ENCODE measurements around the gene KLF2. TPM values are rescaled to one million over a fixed set of nuclear protein-coding genes. Genes with fewer than 3 reads are reported as not detected.

The KLF2 gene
- total and polyA plus RNA-seq, 2 of the 13 experiments (the other 11 are each of a cell fraction or from before 2014, with no cell fraction given), result not detected

DNA sequence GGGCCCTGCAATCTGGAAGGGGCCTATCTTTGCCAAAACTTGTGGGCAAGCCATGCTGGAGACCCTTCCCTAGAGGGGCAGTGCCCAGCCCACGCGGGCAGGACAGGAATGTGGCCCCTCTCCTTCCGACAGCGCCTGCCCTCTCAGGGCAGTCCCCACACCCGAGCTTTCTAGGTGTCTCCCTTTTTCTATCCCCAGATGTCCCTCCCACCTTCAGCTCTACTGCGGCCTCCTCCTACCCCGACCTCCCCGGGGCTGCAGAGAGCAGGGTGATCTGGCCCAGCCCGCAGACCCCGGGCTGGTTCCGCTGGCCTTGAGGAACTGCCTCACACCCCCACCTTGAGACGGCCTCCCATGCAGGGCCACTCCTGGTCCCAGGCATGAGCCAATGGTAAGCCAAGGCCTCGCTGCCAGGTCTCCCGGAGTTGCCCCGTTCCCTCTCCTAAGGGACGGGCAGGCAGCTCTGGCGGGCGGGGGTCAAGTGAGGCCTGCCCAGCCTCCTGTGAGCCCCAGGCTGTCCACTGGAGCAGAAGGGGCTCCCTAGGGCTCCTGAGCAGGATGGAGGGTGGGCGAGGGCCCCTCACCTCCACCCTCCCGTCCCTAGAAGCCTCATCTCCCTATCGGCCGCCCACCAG lies 39.7 kb downstream of the KLF2 start:
- peaks cover 23% of the 10 kb centered on the region for H3K4me1 ChIP-seq (ENCODE audit: insufficient read depth, low read length)
- no peak for FAIRE-seq
- WGBS (ENCODE audit: low lambda C conversion rate), result 90% methylated on average over 14 of the region's 22 CpGs
- peak; percentile 22; the same call in 2 of the 3 replicates for ATAC-seq
- CTCF ChIA-PET (ENCODE audit: low intra/inter-chr PET ratio, low total read pairs), result no interaction called here
- no peak overlapping the region for H3K4me2 ChIP-seq (ENCODE audit: low read depth, low read length)
- H3K79me2 ChIP-seq (ENCODE audit: insufficient read depth, low read length), result no peaks in the 10 kb centered on the region
- POLR2A ChIA-PET, result no interaction called here
- no peaks in the 10 kb centered on the region for H3K27me3 ChIP-seq (ENCODE audit: control insufficient read depth in 1 of 2, insufficient read depth in 2 of 2, low read length in 2 of 2)
- no peak for DNase-seq (ENCODE audit: low spot score)
- H2AFZ ChIP-seq (ENCODE audit: low read length), result no peak overlapping the region
- no peak overlapping the region for H3K9ac ChIP-seq (ENCODE audit: insufficient read depth, low read depth, low read length)
- H3K27ac ChIP-seq (ENCODE audit: extremely low read length, insufficient read depth, low read length), result no peak overlapping the region
- intact Hi-C loops (cut with micrococcal nuclease; ENCODE audit: unreplicated experiment), result no loop called here
- H4K20me1 ChIP-seq (ENCODE audit: insufficient read depth, low read length), result no peaks in the 10 kb centered on the region
- BruUV-seq (replicated peaks), result no TSS peak
- no peak overlapping the region for H3K4me3 ChIP-seq (replicated peaks in 1 of 3; ENCODE audit: insufficient read depth in 1 of 3, low read depth in 2 of 3, low read length in 3 of 3)
- peaks cover 0 to 14% of the 10 kb centered on the region in 2 experiments; a peak in 1 of 5 replicates for H3K36me3 ChIP-seq (replicated peaks in 1 of 2; ENCODE audit: control insufficient read depth in 1 of 2, insufficient read depth in 2 of 2, low read length in 2 of 2)
- H3K9me3 ChIP-seq (ENCODE audit: low read length), result no peaks in the 10 kb centered on the region
- in situ Hi-C loops (cut with HindIII; ENCODE audit: extremely low pct_ligation_motif_present, low pct_unique_long_range_greater_than_20kb), result no loop called here
- TF ChIP-seq, protein P1, sequence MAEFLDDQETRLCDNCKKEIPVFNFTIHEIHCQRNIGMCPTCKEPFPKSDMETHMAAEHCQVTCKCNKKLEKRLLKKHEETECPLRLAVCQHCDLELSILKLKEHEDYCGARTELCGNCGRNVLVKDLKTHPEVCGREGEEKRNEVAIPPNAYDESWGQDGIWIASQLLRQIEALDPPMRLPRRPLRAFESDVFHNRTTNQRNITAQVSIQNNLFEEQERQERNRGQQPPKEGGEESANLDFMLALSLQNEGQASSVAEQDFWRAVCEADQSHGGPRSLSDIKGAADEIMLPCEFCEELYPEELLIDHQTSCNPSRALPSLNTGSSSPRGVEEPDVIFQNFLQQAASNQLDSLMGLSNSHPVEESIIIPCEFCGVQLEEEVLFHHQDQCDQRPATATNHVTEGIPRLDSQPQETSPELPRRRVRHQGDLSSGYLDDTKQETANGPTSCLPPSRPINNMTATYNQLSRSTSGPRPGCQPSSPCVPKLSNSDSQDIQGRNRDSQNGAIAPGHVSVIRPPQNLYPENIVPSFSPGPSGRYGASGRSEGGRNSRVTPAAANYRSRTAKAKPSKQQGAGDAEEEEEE (CRISPR knock-in tag; IDR thresholded peaks at IDR 0.05; ENCODE audit: borderline replicate concordance), result no peak
- TF ChIP-seq, protein P2, sequence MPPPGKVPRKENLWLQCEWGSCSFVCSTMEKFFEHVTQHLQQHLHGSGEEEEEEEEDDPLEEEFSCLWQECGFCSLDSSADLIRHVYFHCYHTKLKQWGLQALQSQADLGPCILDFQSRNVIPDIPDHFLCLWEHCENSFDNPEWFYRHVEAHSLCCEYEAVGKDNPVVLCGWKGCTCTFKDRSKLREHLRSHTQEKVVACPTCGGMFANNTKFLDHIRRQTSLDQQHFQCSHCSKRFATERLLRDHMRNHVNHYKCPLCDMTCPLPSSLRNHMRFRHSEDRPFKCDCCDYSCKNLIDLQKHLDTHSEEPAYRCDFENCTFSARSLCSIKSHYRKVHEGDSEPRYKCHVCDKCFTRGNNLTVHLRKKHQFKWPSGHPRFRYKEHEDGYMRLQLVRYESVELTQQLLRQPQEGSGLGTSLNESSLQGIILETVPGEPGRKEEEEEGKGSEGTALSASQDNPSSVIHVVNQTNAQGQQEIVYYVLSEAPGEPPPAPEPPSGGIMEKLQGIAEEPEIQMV (CRISPR knock-in tag; IDR thresholded peaks at IDR 0.05; ENCODE audit: low read depth), result no peak
- TF ChIP-seq MXD4 (CRISPR knock-in tag; IDR thresholded peaks at IDR 0.05) (no peak), SOX13 (IDR thresholded peaks at IDR 0.05) (no peak), SOX13 (CRISPR knock-in tag; conservative IDR thresholded peaks at IDR 0.05 in 1 of 2, IDR thresholded peaks at IDR 0.05 in 1 of 2) (no peak), IKZF4 (CRISPR knock-in tag; IDR thresholded peaks at IDR 0.05; ENCODE audit: borderline replicate concordance, low read depth, not compliant biosample characterization) (no peak), ZNF768 (CRISPR knock-in tag; IDR thresholded peaks at IDR 0.05) (no peak), SP4 (CRISPR knock-in tag; IDR thresholded peaks at IDR 0.05) (no peak)
- TF ChIP-seq, protein P3, sequence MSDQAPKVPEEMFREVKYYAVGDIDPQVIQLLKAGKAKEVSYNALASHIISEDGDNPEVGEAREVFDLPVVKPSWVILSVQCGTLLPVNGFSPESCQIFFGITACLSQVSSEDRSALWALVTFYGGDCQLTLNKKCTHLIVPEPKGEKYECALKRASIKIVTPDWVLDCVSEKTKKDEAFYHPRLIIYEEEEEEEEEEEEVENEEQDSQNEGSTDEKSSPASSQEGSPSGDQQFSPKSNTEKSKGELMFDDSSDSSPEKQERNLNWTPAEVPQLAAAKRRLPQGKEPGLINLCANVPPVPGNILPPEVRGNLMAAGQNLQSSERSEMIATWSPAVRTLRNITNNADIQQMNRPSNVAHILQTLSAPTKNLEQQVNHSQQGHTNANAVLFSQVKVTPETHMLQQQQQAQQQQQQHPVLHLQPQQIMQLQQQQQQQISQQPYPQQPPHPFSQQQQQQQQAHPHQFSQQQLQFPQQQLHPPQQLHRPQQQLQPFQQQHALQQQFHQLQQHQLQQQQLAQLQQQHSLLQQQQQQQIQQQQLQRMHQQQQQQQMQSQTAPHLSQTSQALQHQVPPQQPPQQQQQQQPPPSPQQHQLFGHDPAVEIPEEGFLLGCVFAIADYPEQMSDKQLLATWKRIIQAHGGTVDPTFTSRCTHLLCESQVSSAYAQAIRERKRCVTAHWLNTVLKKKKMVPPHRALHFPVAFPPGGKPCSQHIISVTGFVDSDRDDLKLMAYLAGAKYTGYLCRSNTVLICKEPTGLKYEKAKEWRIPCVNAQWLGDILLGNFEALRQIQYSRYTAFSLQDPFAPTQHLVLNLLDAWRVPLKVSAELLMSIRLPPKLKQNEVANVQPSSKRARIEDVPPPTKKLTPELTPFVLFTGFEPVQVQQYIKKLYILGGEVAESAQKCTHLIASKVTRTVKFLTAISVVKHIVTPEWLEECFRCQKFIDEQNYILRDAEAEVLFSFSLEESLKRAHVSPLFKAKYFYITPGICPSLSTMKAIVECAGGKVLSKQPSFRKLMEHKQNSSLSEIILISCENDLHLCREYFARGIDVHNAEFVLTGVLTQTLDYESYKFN (CRISPR knock-in tag; conservative IDR thresholded peaks at IDR 0.05), result no peak
- TF ChIP-seq, protein P4, sequence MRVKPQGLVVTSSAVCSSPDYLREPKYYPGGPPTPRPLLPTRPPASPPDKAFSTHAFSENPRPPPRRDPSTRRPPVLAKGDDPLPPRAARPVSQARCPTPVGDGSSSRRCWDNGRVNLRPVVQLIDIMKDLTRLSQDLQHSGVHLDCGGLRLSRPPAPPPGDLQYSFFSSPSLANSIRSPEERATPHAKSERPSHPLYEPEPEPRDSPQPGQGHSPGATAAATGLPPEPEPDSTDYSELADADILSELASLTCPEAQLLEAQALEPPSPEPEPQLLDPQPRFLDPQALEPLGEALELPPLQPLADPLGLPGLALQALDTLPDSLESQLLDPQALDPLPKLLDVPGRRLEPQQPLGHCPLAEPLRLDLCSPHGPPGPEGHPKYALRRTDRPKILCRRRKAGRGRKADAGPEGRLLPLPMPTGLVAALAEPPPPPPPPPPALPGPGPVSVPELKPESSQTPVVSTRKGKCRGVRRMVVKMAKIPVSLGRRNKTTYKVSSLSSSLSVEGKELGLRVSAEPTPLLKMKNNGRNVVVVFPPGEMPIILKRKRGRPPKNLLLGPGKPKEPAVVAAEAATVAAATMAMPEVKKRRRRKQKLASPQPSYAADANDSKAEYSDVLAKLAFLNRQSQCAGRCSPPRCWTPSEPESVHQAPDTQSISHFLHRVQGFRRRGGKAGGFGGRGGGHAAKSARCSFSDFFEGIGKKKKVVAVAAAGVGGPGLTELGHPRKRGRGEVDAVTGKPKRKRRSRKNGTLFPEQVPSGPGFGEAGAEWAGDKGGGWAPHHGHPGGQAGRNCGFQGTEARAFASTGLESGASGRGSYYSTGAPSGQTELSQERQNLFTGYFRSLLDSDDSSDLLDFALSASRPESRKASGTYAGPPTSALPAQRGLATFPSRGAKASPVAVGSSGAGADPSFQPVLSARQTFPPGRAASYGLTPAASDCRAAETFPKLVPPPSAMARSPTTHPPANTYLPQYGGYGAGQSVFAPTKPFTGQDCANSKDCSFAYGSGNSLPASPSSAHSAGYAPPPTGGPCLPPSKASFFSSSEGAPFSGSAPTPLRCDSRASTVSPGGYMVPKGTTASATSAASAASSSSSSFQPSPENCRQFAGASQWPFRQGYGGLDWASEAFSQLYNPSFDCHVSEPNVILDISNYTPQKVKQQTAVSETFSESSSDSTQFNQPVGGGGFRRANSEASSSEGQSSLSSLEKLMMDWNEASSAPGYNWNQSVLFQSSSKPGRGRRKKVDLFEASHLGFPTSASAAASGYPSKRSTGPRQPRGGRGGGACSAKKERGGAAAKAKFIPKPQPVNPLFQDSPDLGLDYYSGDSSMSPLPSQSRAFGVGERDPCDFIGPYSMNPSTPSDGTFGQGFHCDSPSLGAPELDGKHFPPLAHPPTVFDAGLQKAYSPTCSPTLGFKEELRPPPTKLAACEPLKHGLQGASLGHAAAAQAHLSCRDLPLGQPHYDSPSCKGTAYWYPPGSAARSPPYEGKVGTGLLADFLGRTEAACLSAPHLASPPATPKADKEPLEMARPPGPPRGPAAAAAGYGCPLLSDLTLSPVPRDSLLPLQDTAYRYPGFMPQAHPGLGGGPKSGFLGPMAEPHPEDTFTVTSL (CRISPR knock-in tag; IDR thresholded peaks at IDR 0.05; ENCODE audit: borderline replicate concordance), result no peak

All from HepG2 (cell line).